ENCODE data around the gene SNAPIN.

DNA sequence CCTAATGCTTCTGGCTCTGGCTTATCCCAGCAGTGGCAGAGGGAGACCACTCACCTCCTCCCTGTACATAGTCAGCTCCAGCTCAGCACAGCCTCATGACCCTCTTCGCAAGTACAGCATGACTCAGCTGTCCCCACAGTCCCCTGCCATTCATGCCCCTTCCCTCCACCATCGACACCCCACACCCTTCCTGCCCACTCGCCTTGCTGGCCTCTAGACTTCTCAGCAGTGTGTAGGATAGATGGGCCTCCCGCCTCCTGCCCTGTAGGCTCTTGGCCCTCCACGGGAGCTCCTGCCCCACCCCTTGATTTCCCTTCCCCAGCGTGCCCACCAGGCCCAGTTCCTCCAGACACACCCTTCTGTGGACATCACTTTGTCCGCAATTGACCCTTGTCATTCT is 29.8 kb downstream of the SNAPIN start:
- TF ChIP-seq CTCF (IDR thresholded peaks at IDR 0.05) = no peak
- TF ChIP-seq POLR2A (IDR thresholded peaks at IDR 0.05) = no peak
